WI38 (cell line): Measurements from ENCODE around the gene POM121L2.

Experiments used
- H3K4me3 ChIP-seq: 2 replicates; pipeline ENCODE4 v1.5.1; 2011; ENCODE audit warnings: low read depth, mild to moderate bottlenecking, control low read depth, low read length
- CTCF ChIP-seq: IDR thresholded peaks from 2 replicates; pipeline ENCODE4 v1.5.1; 2012; ENCODE audit warnings: low read depth, mild to moderate bottlenecking, control low read depth, low read length

The POM121L2 gene

GRCh38 chr6:27311806-27312145 is 297 bp downstream of the POM121L2 start:
- no peak for TF ChIP-seq CTCF
- H3K4me3 ChIP-seq = peak overlapping the region; percentile 51

- TF ChIP-seq CTCF = no peak
- no peak overlapping the region for H3K4me3 ChIP-seq
These were observed 8.3 kb downstream of the POM121L2 start for GRCh38 chr6:27303613-27304272.

GRCh38 chr6:27297857-27298730 is 14.0 kb downstream of the POM121L2 start:
- no peak for TF ChIP-seq CTCF
- peak overlapping the region; percentile 9; the same call in 1 of the 2 replicates for H3K4me3 ChIP-seq

- no peak for TF ChIP-seq CTCF
These were observed 14.6 kb downstream of the POM121L2 start for GRCh38 chr6:27297484-27297856.

GRCh38 chr6:27296106-27296783 is 15.8 kb downstream of the POM121L2 start:
- H3K4me3 ChIP-seq = peak overlapping the region; percentile 70
- TF ChIP-seq CTCF = no peak

More at GRCh38 chr6:27297484-27297856, 14.6 kb downstream of the POM121L2 start:
- peak overlapping the region; percentile 9; the same call in 1 of the 2 replicates for H3K4me3 ChIP-seq

- H3K4me3 ChIP-seq = peak overlapping the region; percentile 70
- no peak for TF ChIP-seq CTCF
These were observed 16.6 kb downstream of the POM121L2 start for GRCh38 chr6:27295301-27296079.
